ENCODE data around the gene CMTM7.
A peak's percentile ranks its signal among the peaks of the same experiment; 100 is the strongest.

CMTM7 gene

DNA sequence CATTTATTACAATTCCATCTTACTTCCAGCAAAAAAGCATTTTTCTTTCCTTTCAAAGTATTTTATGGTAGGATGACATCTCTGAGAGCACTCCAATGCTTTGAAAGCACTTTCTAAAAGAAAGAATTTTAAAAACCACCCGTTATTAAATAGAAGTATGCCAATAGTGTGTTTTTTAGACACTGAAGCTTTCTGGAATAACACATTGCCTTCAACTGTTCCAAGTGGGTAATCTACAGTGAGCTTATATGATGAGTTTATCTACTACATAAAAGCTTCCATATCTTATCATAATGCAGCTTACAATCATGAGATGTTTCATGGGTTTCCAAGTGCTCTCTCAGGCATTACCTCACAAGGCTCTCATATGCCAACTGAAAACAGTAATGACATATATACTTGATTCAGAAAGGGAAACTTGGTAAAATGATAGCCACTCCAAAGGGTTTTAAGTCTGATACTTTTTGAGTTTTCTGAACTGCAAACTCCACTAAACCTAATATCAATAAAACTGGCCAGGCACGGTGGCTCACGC lies 96.9 kb downstream of the CMTM7 start:
- no peak for DNase-seq (ENCODE audit: low read depth in 2 of 2)

DNA sequence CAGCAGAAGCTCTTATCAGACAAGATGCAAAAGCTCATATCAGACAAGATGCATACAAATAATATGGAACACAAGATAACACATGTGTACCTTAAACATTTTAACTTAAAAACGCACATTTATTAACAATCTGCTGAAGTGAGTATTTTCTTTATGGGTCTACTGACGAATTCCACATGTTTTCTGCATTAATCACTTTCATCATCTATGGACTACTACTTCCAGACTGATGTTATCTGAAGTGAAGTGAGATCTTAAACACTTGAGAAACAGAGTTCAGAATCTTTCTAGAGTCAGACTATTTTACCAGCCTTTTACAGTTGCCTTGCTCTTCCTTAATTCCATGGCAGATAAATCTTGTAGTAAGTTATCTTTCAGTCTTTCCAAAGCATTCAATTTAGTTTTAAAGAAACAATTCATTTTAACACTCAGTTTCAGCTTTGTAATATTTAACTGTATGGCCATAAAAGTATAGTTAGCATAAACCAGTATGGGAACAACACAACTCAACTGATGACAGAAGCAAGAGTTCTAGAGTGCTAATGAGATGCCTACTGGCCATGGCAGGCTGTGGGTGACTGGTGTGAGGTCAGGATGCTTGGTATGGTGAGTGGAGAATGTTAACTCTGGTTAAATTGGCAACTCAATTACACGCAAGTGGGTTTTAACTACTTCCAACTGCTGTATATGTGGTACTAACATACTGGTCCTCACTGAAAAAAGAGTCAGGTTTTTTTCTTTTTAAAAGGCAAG lies 101.2 kb downstream of the CMTM7 start:
- no peak for DNase-seq (ENCODE audit: low read depth in 2 of 2)

- no peak for DNase-seq (ENCODE audit: low read depth in 2 of 2)
Observed at GRCh38 chr3:32493437-32494414, 102.1 kb downstream of the CMTM7 start.

GRCh38 chr3:32495085-32495484 lies 103.4 kb downstream of the CMTM7 start:
- DNase-seq (ENCODE audit: low read depth in 2 of 2), result no peak

- no peak for DNase-seq (ENCODE audit: low read depth in 2 of 2)
Observed at GRCh38 chr3:32495609-32496008, 104.0 kb downstream of the CMTM7 start.

GRCh38 chr3:32498252-32498651 lies 106.6 kb downstream of the CMTM7 start:
- no peak for DNase-seq (ENCODE audit: low read depth in 2 of 2)

DNA sequence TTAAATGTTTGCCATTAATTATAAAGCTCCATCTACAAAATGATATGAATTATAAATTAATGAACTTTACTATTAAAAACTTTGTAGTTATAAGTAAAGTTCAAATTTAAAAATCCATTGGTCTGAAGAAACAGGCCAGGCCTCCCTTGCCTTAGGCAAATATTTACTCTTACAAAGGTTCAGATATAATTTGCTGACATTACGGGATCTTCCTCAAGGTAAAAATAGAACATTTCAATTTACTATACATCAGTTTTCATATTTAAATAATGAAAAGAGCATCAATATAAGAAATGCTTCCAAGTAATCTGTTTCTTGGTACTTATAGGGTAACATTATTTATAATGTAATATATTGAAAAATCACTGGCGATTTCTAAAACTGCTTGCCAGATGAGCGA lies 107.3 kb downstream of the CMTM7 start:
- DNase-seq (ENCODE audit: low read depth in 2 of 2), result no peak

DNA sequence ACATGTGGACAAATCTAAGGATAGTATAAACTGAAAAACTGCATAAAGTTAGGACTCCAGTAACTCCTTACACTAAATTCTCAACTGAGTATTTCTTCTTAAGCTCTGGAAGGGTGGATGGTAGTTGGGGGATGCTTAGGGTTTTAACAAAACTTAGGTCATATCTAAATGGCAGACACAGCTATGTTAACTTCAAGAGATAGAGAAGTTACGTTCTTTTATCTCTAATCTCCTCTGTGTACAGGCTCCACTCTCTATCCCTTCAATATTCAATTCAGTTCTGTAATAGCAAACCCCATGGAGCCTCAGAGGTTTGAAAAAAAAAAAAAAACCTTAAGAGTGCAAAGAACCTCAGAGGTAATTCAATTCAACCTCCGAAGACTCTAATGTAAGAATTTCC lies 107.9 kb downstream of the CMTM7 start:
- no peak for DNase-seq (ENCODE audit: low read depth in 2 of 2)

DNA sequence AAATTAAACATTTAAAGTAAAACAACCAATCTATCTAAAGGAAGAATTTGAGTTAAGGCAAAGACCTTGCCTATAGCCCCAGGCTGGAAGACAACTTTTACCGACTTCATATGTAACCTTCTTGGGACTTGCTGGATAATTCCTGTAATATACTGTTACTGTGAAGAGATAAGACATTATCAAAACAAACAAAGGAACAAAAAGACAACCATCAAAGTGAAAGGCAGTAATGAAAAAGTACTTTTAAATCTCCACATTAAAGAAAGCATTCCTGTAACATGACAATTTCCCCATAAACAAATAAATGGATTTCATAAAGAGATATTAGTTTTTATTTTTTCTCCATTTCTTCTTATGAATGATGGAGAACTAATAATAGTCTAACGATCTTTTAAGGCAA lies 108.6 kb downstream of the CMTM7 start:
- no peak for DNase-seq (ENCODE audit: low read depth in 2 of 2)

DNA sequence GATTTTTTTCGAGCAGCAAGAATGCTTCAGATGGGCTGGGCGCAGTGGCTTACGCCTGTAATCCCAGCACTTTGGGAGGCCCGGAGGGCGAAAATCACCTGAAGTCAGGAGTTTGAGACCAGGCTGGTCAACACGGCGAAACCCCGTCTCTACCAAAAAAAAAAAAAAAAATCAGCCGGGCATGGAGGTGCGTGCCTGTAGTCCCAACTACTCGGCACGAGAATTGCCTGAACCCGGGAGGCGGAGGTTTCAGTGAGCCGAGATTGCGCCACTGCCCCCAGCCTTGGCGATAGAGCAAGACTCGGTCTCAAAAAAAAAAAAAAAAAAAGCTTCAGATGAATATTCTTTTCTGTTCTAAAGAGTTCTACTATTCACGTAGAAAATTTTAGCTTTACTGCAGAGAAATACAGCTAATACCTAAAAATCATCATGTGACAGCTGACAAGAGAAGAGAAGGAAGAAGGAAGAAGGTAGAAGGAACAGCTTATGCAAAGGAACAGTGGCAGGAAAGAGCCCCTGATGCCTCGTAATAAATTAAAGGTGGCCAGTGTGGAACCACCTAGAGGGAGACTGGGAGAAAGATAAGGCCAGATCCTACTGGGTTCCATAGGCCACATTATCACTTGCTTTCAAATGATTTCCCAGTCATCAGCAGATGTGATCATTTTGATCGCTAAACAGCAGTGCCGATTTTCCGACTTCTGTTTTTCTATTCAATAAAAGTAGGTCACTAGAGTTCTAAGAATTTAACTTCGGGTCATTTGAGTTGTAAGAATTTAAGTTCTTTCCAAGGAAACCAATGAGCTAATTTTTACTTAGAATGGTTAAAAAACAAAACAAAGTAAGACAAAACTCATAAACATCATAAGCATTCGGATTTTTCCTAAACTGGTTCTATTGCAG lies 109.5 kb downstream of the CMTM7 start:
- no peak for DNase-seq (ENCODE audit: low read depth in 2 of 2)

DNA sequence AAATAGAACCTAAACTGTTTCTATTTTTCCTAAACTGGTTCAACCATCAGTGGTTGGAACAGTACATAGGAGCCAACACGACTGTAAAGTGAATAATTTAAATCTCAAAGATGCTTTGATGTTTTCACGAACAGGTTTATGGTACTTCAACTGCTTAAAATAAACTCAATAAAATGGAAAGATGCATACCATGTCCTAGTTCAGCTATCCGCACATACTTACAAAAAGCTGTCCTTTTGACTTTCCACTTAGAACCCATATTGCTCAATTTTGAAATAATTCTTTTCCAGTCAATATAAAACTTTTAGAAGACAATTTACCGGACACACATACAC lies 110.1 kb downstream of the CMTM7 start:
- DNase-seq (ENCODE audit: low read depth in 2 of 2), result no peak

DNA sequence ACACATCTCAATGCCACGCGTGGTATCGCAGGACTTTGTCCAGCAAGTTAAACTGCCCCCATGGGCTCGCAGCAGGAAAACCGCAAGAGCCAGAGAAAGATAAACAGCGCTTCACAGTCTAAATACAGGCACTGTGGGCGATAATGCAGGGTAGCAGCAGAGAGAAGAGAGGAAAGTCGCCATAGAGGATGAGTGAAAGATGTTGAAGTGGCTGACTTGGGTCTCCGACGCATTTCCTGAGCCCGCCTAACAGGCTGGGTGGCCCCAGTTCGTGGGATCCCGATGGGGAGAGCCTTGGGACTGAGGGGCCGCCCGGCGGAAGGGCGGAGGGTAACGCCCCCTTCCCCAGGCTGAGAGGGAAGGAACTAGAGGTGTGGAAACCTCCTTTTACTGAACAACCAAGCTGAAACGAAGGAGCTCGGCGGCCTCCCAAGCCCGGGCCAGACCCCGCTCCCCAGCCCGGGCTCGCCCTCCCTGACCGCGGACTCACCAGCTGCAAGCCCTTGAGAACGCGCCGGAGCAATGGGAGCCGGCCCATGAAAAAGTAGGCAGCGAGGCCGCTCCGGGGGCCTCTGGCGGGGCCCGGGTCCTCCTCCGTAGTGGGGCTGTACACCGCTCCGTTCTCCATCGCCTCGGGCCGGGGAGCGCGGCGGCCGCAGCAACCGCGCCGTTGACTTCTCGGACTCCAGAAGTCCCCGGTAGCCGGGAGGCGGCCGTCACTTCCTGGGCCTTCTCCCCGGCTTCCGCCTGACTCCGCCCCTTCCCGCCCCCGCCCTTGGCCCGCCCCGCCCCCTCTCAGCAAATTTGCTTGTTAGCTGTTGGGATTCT lies 110.7 kb downstream of the CMTM7 start, which contains the start of gene CMTM6:
Gene CMTM6 (minus strand): TSS at position 735 of the 828 bp plus-strand sequence. CDS start 107 bp downstream, at position 628.
- peak; percentile 61 to 71 for DNase-seq (ENCODE audit: low read depth in 2 of 2)

- no peak for DNase-seq (ENCODE audit: low read depth in 2 of 2)
Observed at GRCh38 chr3:32502946-32503286, 111.3 kb downstream of the CMTM7 start.

Measured in stimulated activated CD8-positive, alpha-beta memory T cell treated with anti-CD3 and anti-CD28 coated beads, Interleukin-2, amount 100 ng/mL, for 48 hours (primary cell).